ENCODE measurements around the gene ETNPPL. TPM values are rescaled to one million over a fixed set of nuclear protein-coding genes. Genes with fewer than 3 reads are reported as not detected.

The ETNPPL gene
- total and polyA plus RNA-seq, 2 of the 4 experiments (the other 2 are of a cell fraction) = not detected

DNA sequence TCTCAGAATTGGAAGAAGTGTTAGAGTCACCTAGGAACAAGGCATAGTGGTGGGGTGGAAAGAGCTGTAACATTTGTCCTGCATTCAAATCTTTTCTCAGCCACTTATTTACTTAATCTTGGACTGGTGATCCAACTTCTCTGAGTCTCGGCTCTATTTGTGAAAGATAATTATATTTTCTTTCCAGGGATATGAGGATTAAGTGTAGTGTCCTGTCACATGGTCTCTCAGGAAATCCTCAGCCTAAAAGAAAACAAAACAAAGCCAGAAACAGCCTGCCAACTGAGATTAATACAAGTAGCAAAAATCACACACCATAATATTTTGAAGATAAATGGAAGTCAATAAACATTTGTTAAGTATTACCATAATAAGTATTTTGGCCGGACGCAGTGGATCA lies 33.3 kb upstream of the ETNPPL start:
- H3K9ac ChIP-seq (ENCODE audit: low read depth, low read length) = no peak overlapping the region
- no peaks in the 10 kb centered on the region for H3K27me3 ChIP-seq (ENCODE audit: control insufficient read depth, insufficient read depth, low read length)
- no TSS peak for BruUV-seq (replicated peaks)
- H3K9me3 ChIP-seq (ENCODE audit: control insufficient read depth, insufficient read depth, low read length) = no peaks in the 10 kb centered on the region
- no CpG with 5 or more reads among the region's 3 CpGs for WGBS, 2 experiments (ENCODE audit: extremely low coverage in 2 of 2, insufficient read length in 1 of 2)
- H4K20me1 ChIP-seq (ENCODE audit: insufficient read depth, low read length) = no peaks in the 10 kb centered on the region
- H2BK15ac ChIP-seq (ENCODE audit: low read depth, low read length) = no peak overlapping the region
- H2BK5ac ChIP-seq (ENCODE audit: low read depth, low read length, poor library complexity, severe bottlenecking) = no peak overlapping the region
- no peak overlapping the region for H3K27ac ChIP-seq (ENCODE audit: insufficient read depth, low read length)
- no peak overlapping the region for H2BK120ac ChIP-seq (ENCODE audit: low read depth, low read length)
- no peak overlapping the region for H4K5ac ChIP-seq (ENCODE audit: low read depth, low read length)
- ChIA-PET POLR2A (ENCODE audit: unreplicated experiment) (no interaction called here), CTCF (interaction anchor here (0.5 kb wide), 1 partner anchor 260 kb away, joined by 3 read pairs; no protein-coding TSS in a partner anchor)
- H2AK9ac ChIP-seq (replicated peaks; ENCODE audit: low read depth, low read length, poor library complexity) = no peak overlapping the region
- no peak overlapping the region for H4K8ac ChIP-seq (ENCODE audit: low read depth in 2 of 2, low read length in 2 of 2)
- no peak overlapping the region for H2BK20ac ChIP-seq (ENCODE audit: low read depth, low read length)
- no peak overlapping the region for H2AFZ ChIP-seq (replicated peaks; ENCODE audit: low read length, poor library complexity)
- intact Hi-C loops (cut with micrococcal nuclease) (no loop called here), in situ Hi-C loops (cut with MboI; ENCODE audit: low sequenced_read_pairs) (no loop called here), dilution Hi-C loops (cut with HindIII; ENCODE audit: low sequenced_read_pairs, unreplicated experiment) (no loop called here)
- no peak overlapping the region for H4K91ac ChIP-seq (ENCODE audit: insufficient read depth, low read depth, low read length)
- no peak overlapping the region for H3K18ac ChIP-seq (ENCODE audit: low read depth, low read length)
- no peak overlapping the region for H3K4ac ChIP-seq (ENCODE audit: low read depth, low read length)
- no peak for DNase-seq
- no peak overlapping the region for H3K4me3 ChIP-seq (ENCODE audit: insufficient read depth, low read depth, low read length)
- no peak for ATAC-seq (ENCODE audit: low read depth)
- no peak for TF ChIP-seq CTCF (conservative IDR thresholded peaks at IDR 0.05; ENCODE audit: low read depth, low read length)
- TF ChIP-seq, protein P1, sequence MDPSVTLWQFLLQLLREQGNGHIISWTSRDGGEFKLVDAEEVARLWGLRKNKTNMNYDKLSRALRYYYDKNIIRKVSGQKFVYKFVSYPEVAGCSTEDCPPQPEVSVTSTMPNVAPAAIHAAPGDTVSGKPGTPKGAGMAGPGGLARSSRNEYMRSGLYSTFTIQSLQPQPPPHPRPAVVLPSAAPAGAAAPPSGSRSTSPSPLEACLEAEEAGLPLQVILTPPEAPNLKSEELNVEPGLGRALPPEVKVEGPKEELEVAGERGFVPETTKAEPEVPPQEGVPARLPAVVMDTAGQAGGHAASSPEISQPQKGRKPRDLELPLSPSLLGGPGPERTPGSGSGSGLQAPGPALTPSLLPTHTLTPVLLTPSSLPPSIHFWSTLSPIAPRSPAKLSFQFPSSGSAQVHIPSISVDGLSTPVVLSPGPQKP (IDR thresholded peaks at IDR 0.05; ENCODE audit: borderline replicate concordance, low read depth, low read length) = no peak
- TF ChIP-seq MAZ (IDR thresholded peaks at IDR 0.05; ENCODE audit: borderline replicate concordance, low read depth, low read length) = no peak
- TF ChIP-seq RFX5 (IDR thresholded peaks at IDR 0.05; ENCODE audit: low read depth, low read length) = no peak
- TF ChIP-seq RAD21 (IDR thresholded peaks at IDR 0.05; ENCODE audit: low read length) = no peak
- no peak for TF ChIP-seq RCOR1 (IDR thresholded peaks at IDR 0.05; ENCODE audit: insufficient replicate concordance, low read length)
- no peak for TF ChIP-seq FOS (IDR thresholded peaks at IDR 0.05; ENCODE audit: low read depth, low read length)
- TF ChIP-seq USF2 (IDR thresholded peaks at IDR 0.05; ENCODE audit: low read depth, low read length) = no peak
- no peak for TF ChIP-seq MAFK (IDR thresholded peaks at IDR 0.05; ENCODE audit: low read depth, low read length)
- TF ChIP-seq BHLHE40 (IDR thresholded peaks at IDR 0.05; ENCODE audit: low read depth, low read length) = no peak
- TF ChIP-seq CEBPB (IDR thresholded peaks at IDR 0.05; ENCODE audit: low read depth, low read length) = no peak
- TF ChIP-seq SMC3 (IDR thresholded peaks at IDR 0.05; ENCODE audit: low read depth, low read length) = no peak
- no peak for TF ChIP-seq POLR2A (IDR thresholded peaks at IDR 0.05; ENCODE audit: low read depth, low read length)
- no peak for TF ChIP-seq NFE2L2 (IDR thresholded peaks at IDR 0.05; ENCODE audit: low read depth, low read length)
- no peak for TF ChIP-seq MXI1 (IDR thresholded peaks at IDR 0.05; ENCODE audit: borderline replicate concordance, low read depth, low read length)
- TF ChIP-seq CHD1 (IDR thresholded peaks at IDR 0.05; ENCODE audit: low read depth, low read length) = no peak
- H2AK5ac ChIP-seq (ENCODE audit: low read depth, low read length) = no peak overlapping the region
- H3K14ac ChIP-seq (replicated peaks; ENCODE audit: low read depth, low read length) = no peak overlapping the region
- H3K4me1 ChIP-seq (ENCODE audit: control insufficient read depth, insufficient read depth, low read length) = no peaks in the 10 kb centered on the region
- H3K9me1 ChIP-seq (ENCODE audit: insufficient read depth, low read length) = no peaks in the 10 kb centered on the region
- H3K4me2 ChIP-seq (ENCODE audit: low read depth, low read length) = no peak overlapping the region
- H3K56ac ChIP-seq (ENCODE audit: extremely low read depth, insufficient read depth, low read length) = no peak overlapping the region
- no peak overlapping the region for H3K23ac ChIP-seq (ENCODE audit: low read depth, low read length)
- no peaks in the 10 kb centered on the region for H3K36me3 ChIP-seq (ENCODE audit: control insufficient read depth, insufficient read depth, low read length)
- no peaks in the 10 kb centered on the region for H3K79me1 ChIP-seq (ENCODE audit: low read depth in 1 of 2, low read length in 2 of 2)
